Gastrocnemius medialis (tissue), 4 donors: ENCODE results near the gene KCNH4. TPM values are rescaled to one million over a fixed set of nuclear protein-coding genes. Genes with fewer than 3 reads are reported as not detected.

Experiments
- ATAC-seq, 2 donors: fragments of 150-250 bp; one replicate each; pipeline ENCODE4 v1.9.1; 2016
- DNase-seq, 2 donors: peaks; one replicate each; pipeline ENCODE4 v3.0.0-alpha.2; 2019
- H3K27ac ChIP-seq, 4 donors: fragments of 200-600 bp; sonication (generic); 1 replicate in 1 of 4; 2 replicates in 3 of 4; pipeline ENCODE4 v1.5.1; 2016 to 2018; ENCODE audit warnings: mild to moderate bottlenecking in 2 of 4, moderate library complexity in 1 of 4
- H3K27me3 ChIP-seq, 3 donors: fragments of 200-600 bp; sonication (generic) in 2 of 3; 1 replicate in 1 of 3; 2 replicates in 2 of 3; pipeline versions ENCODE4 v1.5.1 to v1.6.0; 2016 to 2019; ENCODE audit warnings: mild to moderate bottlenecking in 1 of 3, moderate library complexity in 1 of 3
- H3K36me3 ChIP-seq, 2 donors: fragments of 200-600 bp; sonication (generic) in 1 of 2; one replicate each; pipeline ENCODE4 v1.5.1; 2017 to 2018
- H3K4me1 ChIP-seq, 2 donors: fragments of 200-600 bp; sonication (generic) in 1 of 2; one replicate each; pipeline ENCODE4 v1.5.1; 2016 to 2017; ENCODE audit warnings: mild to moderate bottlenecking in 2 of 2
- H3K4me3 ChIP-seq, 4 donors: fragments of 200-600 bp; sonication (generic) in 3 of 4; 1 replicate in 1 of 4; 2 replicates in 3 of 4; pipeline ENCODE4 v1.5.1; 2016 to 2019; ENCODE audit warnings: mild to moderate bottlenecking in 2 of 4
- H3K9me3 ChIP-seq, 3 donors: fragments of 200-600 bp; sonication (generic) in 2 of 3; 1 replicate in 1 of 3; 2 replicates in 2 of 3; pipeline ENCODE4 v1.5.1; 2016 to 2019
- CTCF ChIP-seq, 5 experiments: fragments of 450-650 bp in 3 of 5; fragments of 200-600 bp in 2 of 5; sonication (generic) in 2 of 5; IDR thresholded peaks in 4 of 5; conservative IDR thresholded peaks in 1 of 5; 1 replicate in 4 of 5; 2 replicates in 1 of 5; pipeline ENCODE4 v1.5.1; 2016 to 2019; ENCODE audit warnings: antibody characterized with exemption in 5 of 5, mild to moderate bottlenecking in 3 of 5, moderate library complexity in 3 of 5
- POLR2A ChIP-seq, 2 donors: fragments of 450-650 bp; IDR thresholded peaks; one replicate each; pipeline ENCODE4 v1.6.1; 2017; ENCODE audit warnings: antibody characterized with exemption in 2 of 2, mild to moderate bottlenecking in 2 of 2, moderate library complexity in 2 of 2
- in situ Hi-C, 4 donors: fragments of 200-750 bp; cut with MboI; loops; one replicate each; pipeline versions ENCODE4 v1.15.0 to v1.8.0; 2017; ENCODE audit warnings: low sequenced_read_pairs in 4 of 4
- intact Hi-C: fragments of 100-400 bp; cut with DNase I; formaldehyde crosslinking; loops from one replicate; pipeline ENCODE4 v1.15.1; 2023; ENCODE audit warnings: low total_unique reads
- total RNA-seq, 4 donors: library from RNA; depleted of rRNA; stranded (reverse); fragments of >200 nt; gene quantifications; one replicate each; pipeline versions ENCODE4 v1.1.0 to v1.2.3, GENCODE V29; 2016

KCNH4 gene
- total RNA-seq, 4 donors from 2014 or later = not detected

- ATAC-seq = peak; percentile 42 to 46
- intact Hi-C loops = loop anchor here (2.0 kb wide), 1 partner anchor 145 kb away; the partner anchor contains the start of gene CNP
- peaks cover 0 to 9% of the 10 kb centered on the region in 2 donors for H3K36me3 ChIP-seq
- H3K27me3 ChIP-seq = no peaks in the 10 kb centered on the region
- TF ChIP-seq POLR2A (IDR thresholded peaks at IDR 0.05) = no peak
- no peak for TF ChIP-seq CTCF (IDR thresholded peaks at IDR 0.05 in 4 of 5, conservative IDR thresholded peaks at IDR 0.05 in 1 of 5)
- H3K4me3 ChIP-seq = peak overlapping the region; percentile 52 to 66 (median 64)
- peak overlapping the region; percentile 85 to 93 (median 87) for H3K27ac ChIP-seq
- H3K4me1 ChIP-seq = peaks cover 16 to 20% of the 10 kb centered on the region in 2 donors
- DNase-seq = no peak
- H3K9me3 ChIP-seq = no peaks in the 10 kb centered on the region
- in situ Hi-C loops = loop anchor here (5.0 to 10.0 kb wide), 4 partner anchors 47 to 147 kb away; partner anchors contain the start of genes CNP (in 2 of the 4) and NKIRAS2 (in 2 of the 4)
These were observed 68.9 kb downstream of the KCNH4 start for GRCh38 chr17:42111871-42112551.

- no peak for DNase-seq
- ATAC-seq = no peak
- TF ChIP-seq CTCF (IDR thresholded peaks at IDR 0.05 in 4 of 5, conservative IDR thresholded peaks at IDR 0.05 in 1 of 5) (no peak), POLR2A (IDR thresholded peaks at IDR 0.05) (no peak)
- H3K9me3 ChIP-seq = no peaks in the 10 kb centered on the region
- peak overlapping the region; percentile 52 to 66 (median 64) for H3K4me3 ChIP-seq
- in situ Hi-C loops (loop anchor here (5.0 to 10.0 kb wide), 4 partner anchors 46 to 146 kb away; partner anchors contain the start of genes CNP (in 2 of the 4) and NKIRAS2 (in 2 of the 4)), intact Hi-C loops (no loop called here)
- peak overlapping the region; percentile 85 to 93 (median 87) for H3K27ac ChIP-seq
- H3K27me3 ChIP-seq = no peaks in the 10 kb centered on the region
- H3K36me3 ChIP-seq = peaks cover 0 to 7% of the 10 kb centered on the region in 2 donors
- peaks cover 16 to 20% of the 10 kb centered on the region in 2 donors for H3K4me1 ChIP-seq
These were observed 69.7 kb downstream of the KCNH4 start for GRCh38 chr17:42111265-42111636.

DNA sequence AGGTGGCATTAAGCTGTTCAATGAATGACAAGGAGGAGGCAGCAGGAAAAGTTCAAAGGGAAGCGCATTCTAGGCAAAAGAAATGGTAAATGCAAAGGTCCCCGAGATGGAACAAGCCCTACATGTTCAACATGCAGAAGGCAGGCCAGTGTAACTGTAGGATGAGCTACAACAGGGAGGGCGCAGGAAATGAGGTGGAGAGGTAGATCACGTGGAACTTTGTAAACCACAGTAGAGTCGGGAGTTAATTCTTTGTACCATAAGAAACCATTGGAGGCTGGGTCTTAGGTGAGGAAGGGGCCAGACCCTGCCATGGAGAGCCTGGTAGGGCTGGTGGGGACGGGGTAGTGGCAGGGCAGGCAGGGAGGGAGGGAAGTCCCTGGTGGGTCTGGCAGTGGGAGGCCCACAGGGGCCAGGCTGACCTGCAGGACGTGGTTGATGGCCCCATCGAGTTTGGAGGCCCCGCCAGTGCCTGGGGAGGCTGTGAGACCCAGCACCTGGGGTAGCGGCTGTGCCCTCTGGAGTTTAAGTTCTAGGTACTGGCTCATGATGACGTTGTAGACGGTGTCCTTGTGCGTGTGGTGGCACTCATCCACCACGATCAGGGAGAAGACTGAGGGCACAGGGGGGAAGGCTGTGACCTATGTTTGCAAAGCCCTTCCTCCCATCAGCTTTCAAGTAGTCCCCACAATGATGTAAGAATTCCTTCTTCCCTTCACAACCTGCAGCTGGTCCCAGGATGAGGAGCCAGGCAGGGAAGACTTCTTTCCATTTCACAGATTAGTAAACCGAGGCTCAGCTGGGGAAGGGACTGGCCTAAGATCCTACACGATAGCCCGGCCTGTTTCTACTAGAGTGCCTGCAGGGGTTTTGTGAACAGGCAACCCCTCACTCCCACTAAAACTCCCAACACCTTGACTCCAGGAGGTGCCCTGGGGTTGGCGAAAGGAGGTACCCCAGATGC, 70.4 kb downstream of the KCNH4 start:
- peak overlapping the region in 1 of 4 donors; percentile 93 for H3K27ac ChIP-seq
- intact Hi-C loops (no loop called here), in situ Hi-C loops (loop anchor here (5.0 to 10.0 kb wide), 4 partner anchors 46 to 146 kb away; partner anchors contain the start of genes CNP (in 2 of the 4) and NKIRAS2 (in 2 of the 4))
- ATAC-seq = no peak
- H3K4me3 ChIP-seq = no peak overlapping the region
- no peak for DNase-seq
- TF ChIP-seq CTCF (IDR thresholded peaks at IDR 0.05 in 4 of 5, conservative IDR thresholded peaks at IDR 0.05 in 1 of 5) (no peak), POLR2A (IDR thresholded peaks at IDR 0.05) (no peak)
- H3K4me1 ChIP-seq = peaks cover 16 to 20% of the 10 kb centered on the region in 2 donors
- H3K36me3 ChIP-seq = peaks cover 0 to 1% of the 10 kb centered on the region in 2 donors
- H3K9me3 ChIP-seq = no peaks in the 10 kb centered on the region
- H3K27me3 ChIP-seq = no peaks in the 10 kb centered on the region

- Histone ChIP-seq H3K27ac (no peak overlapping the region), H3K9me3 (no peaks in the 10 kb centered on the region), H3K36me3 (no peaks in the 10 kb centered on the region), H3K4me3 (no peak overlapping the region), H3K4me1 (peaks cover 16 to 20% of the 10 kb centered on the region in 2 donors), H3K27me3 (no peaks in the 10 kb centered on the region)
- intact Hi-C loops (no loop called here), in situ Hi-C loops (loop anchor here in 1 of 4 donors (10.0 kb wide), 1 partner anchor 84 kb away; the partner anchor contains the start of gene NKIRAS2)
- TF ChIP-seq POLR2A (IDR thresholded peaks at IDR 0.05) (no peak), CTCF (IDR thresholded peaks at IDR 0.05 in 4 of 5, conservative IDR thresholded peaks at IDR 0.05 in 1 of 5) (no peak)
- no peak for ATAC-seq
- DNase-seq = no peak
These were observed 71.9 kb downstream of the KCNH4 start for GRCh38 chr17:42109086-42109485.
